H1 (cell line): Measurements from ENCODE around the gene MACROD2. TPM values are rescaled to one million over a fixed set of nuclear protein-coding genes. Genes with fewer than 3 reads are reported as not detected.

Experiments
- polyA plus RNA-seq, 7 experiments: library from polyadenylated mRNA; depleted of rRNA in 3 of 7; stranded (reverse) in 5 of 7; unstranded in 2 of 7; fragments of >200 nt in 5 of 7; fragments of 200-250 nt in 2 of 7; gene quantifications; 1 replicate in 5 of 7; 2 replicates in 1 of 7; 4 replicates in 1 of 7; pipeline versions ENCODE4 v1.2.1 to v1.2.3, GENCODE V29; 2011 to 2013; ENCODE audit warnings: missing spikeins in 2 of 7, mixed read lengths in 2 of 7
- total RNA-seq: library from RNA; stranded (reverse); fragmentation: NEBNext Ultra II Directional; extraction: Animal tissue kit (Norgen Biotek cat#: 25700); gene quantifications from 2 replicates; pipeline ENCODE4 v1.2.1, GENCODE V29; 2021
- TF ChIP-seq, protein P1 (sequence below): IDR thresholded peaks from 2 replicates; pipeline ENCODE4 v1.6.1; 2012; ENCODE audit warnings: inconsistent platforms

MACROD2 gene
- total and polyA plus RNA-seq, 2 of the 8 experiments (the other 6 are each of a cell fraction or from before 2014, with no cell fraction given), result 0.70 to 3.9 TPM

GRCh38 chr20:14957402-14957801 lies 962.1 kb downstream of the MACROD2 start (continued):
- TF ChIP-seq, protein P1, sequence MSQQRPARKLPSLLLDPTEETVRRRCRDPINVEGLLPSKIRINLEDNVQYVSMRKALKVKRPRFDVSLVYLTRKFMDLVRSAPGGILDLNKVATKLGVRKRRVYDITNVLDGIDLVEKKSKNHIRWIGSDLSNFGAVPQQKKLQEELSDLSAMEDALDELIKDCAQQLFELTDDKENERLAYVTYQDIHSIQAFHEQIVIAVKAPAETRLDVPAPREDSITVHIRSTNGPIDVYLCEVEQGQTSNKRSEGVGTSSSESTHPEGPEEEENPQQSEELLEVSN, result no peak
